ENCODE data around the gene ADARB1. TPM values are rescaled to one million over a fixed set of nuclear protein-coding genes. Genes with fewer than 3 reads are reported as not detected.

Gene ADARB1
- total RNA-seq, 1 experiment from 2014 or later, result 15.8 TPM

DNA sequence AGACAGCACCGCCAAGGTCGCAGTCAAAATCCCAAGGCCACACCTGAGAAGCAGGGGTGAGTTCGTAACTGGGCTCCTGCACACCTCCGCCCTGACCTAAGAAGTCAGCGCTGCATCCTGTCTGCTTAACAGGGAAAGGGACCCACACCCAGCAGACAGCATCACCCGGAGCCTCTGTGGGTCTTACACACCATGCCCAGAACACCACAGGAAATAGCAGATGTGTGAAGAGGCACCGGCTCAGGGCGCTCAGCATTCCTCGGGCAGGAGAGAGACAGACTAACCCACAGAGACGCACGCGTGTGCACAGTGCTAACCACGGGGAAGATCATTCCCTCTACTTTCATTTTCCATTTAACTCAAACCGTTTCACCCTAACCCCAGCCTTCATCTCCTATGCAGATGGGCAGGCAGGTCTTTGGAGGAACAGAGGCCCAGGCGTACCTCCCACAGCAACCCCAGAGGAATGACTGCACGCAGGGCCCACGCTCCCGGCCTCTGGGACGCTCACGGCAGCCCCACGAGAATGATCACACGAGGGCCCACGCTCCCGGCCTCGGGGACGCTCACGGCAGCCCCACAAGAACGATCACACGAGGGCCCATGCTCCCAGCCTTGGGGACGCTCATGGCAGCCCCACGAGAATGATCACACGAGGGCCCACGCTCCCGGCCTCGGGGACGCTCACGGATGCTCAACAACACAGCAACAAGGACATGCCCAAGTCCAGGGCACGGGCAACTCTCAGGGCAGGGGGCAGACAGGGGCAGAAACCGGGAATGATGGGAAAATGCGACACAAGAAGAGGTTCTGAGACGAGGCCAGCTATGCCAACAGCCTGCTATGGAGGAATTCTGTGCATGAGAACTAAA lies 192.4 kb downstream of the ADARB1 start:
- H2BK15ac ChIP-seq (ENCODE audit: low read depth, low read length), result no peak overlapping the region
- no peak overlapping the region for H3K4me3 Mint-ChIP-seq

More for the DNA sequence above, 192.4 kb downstream of the ADARB1 start:
- Histone ChIP-seq H2BK120ac (ENCODE audit: low read depth, low read length, poor library complexity, severe bottlenecking) (no peak overlapping the region), H2BK12ac (ENCODE audit: insufficient read length, low read depth, low read length) (no peak overlapping the region), H3K9me3 (ENCODE audit: control insufficient read depth, low read depth, low read length) (no peaks in the 10 kb centered on the region), H3K56ac (ENCODE audit: insufficient read length, low read depth, low read length) (no peak overlapping the region), H3K14ac (ENCODE audit: insufficient read depth, low read length) (no peak overlapping the region), H3K4me2 (ENCODE audit: insufficient read depth, insufficient read length, low read length) (no peak overlapping the region), H2BK20ac (ENCODE audit: low read depth, low read length, poor library complexity, severe bottlenecking) (no peak overlapping the region), H3K79me2 (ENCODE audit: insufficient read depth, low read length) (no peaks in the 10 kb centered on the region), H4K91ac (ENCODE audit: insufficient read length, low read depth, low read length) (no peak overlapping the region), H2AFZ (ENCODE audit: low read length) (no peak overlapping the region), H2BK5ac (ENCODE audit: insufficient read length, low read length) (no peak overlapping the region), H4K5ac (ENCODE audit: insufficient read length, low read depth, low read length) (no peak overlapping the region), H3K27ac (ENCODE audit: insufficient read length, low read depth, low read length) (no peak overlapping the region), H3K27me3 (ENCODE audit: insufficient read depth, low read length) (no peaks in the 10 kb centered on the region), H3K79me1 (ENCODE audit: insufficient read depth, low read depth, low read length, poor library complexity, severe bottlenecking) (no peaks in the 10 kb centered on the region), H3K23me2 (ENCODE audit: insufficient read length, low read depth, low read length, poor library complexity, severe bottlenecking) (no peaks in the 10 kb centered on the region), H2AK5ac (ENCODE audit: insufficient read length, low read length) (no peak overlapping the region), H3K4me1 (ENCODE audit: insufficient read depth, low read length) (no peaks in the 10 kb centered on the region), H3K23ac (ENCODE audit: insufficient read length, low read depth, low read length) (no peak overlapping the region), H3K9ac (ENCODE audit: extremely low read depth, insufficient read length, low read length) (no peak overlapping the region), H3K4ac (ENCODE audit: low read depth, low read length) (no peak overlapping the region), H3T11ph (ENCODE audit: low read length) (no peak overlapping the region), H4K20me1 (ENCODE audit: control insufficient read depth, insufficient read depth, insufficient read length) (no peaks in the 10 kb centered on the region), H4K8ac (replicated peaks; ENCODE audit: insufficient read length, low read depth, low read length) (no peak overlapping the region), H3K18ac (ENCODE audit: insufficient read length, low read depth, low read length) (no peak overlapping the region)
- Mint-ChIP-seq H3K9me3 (peaks cover 2 to 4% of the 10 kb centered on the region in 2 experiments; a peak in 3 of 5 replicates), H3K27ac (peak overlapping the region in 1 of 3 experiments; percentile 28; a peak in 2 of 7 replicates), H3K4me1 (no peaks in the 10 kb centered on the region), H3K27me3 (ENCODE audit: low read depth) (no peaks in the 10 kb centered on the region), H3K36me3 (ENCODE audit: insufficient read depth in 1 of 3, low read depth in 3 of 3) (peaks cover 36 to 59% (median 54%) of the 10 kb centered on the region in 3 experiments)
- DNase-seq, result peak; percentile 17
- TF ChIP-seq, protein P1, sequence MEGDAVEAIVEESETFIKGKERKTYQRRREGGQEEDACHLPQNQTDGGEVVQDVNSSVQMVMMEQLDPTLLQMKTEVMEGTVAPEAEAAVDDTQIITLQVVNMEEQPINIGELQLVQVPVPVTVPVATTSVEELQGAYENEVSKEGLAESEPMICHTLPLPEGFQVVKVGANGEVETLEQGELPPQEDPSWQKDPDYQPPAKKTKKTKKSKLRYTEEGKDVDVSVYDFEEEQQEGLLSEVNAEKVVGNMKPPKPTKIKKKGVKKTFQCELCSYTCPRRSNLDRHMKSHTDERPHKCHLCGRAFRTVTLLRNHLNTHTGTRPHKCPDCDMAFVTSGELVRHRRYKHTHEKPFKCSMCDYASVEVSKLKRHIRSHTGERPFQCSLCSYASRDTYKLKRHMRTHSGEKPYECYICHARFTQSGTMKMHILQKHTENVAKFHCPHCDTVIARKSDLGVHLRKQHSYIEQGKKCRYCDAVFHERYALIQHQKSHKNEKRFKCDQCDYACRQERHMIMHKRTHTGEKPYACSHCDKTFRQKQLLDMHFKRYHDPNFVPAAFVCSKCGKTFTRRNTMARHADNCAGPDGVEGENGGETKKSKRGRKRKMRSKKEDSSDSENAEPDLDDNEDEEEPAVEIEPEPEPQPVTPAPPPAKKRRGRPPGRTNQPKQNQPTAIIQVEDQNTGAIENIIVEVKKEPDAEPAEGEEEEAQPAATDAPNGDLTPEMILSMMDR (conservative IDR thresholded peaks at IDR 0.05), result no peak
- no CpG with 5 or more reads among the region's 41 CpGs for WGBS (ENCODE audit: extremely low coverage, insufficient read length, low lambda C conversion rate)
